ENCODE results near the gene NGFR.

Gene NGFR

DNA sequence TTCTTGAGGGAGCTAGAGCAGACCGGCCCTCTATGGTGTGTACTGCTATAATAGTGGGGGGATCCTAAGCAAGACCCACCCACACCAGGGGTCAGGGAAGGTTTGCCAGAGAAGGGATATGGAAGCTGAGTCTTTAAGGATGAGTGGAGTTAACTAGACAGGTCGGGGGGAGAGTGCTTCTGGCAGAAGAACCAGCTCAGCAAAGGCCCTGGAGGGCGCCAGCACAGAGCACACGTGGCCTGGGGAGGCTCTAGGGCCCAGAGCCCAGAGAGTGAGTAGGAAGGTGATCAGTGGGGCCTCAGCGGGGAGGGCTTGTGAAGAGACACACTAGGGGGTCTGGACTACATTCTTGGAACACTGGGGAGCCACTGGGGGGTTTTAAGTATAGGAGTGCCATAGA lies 21.1 kb downstream of the NGFR start:
- DNase-seq (ENCODE audit: low read depth) = no peak

DNA sequence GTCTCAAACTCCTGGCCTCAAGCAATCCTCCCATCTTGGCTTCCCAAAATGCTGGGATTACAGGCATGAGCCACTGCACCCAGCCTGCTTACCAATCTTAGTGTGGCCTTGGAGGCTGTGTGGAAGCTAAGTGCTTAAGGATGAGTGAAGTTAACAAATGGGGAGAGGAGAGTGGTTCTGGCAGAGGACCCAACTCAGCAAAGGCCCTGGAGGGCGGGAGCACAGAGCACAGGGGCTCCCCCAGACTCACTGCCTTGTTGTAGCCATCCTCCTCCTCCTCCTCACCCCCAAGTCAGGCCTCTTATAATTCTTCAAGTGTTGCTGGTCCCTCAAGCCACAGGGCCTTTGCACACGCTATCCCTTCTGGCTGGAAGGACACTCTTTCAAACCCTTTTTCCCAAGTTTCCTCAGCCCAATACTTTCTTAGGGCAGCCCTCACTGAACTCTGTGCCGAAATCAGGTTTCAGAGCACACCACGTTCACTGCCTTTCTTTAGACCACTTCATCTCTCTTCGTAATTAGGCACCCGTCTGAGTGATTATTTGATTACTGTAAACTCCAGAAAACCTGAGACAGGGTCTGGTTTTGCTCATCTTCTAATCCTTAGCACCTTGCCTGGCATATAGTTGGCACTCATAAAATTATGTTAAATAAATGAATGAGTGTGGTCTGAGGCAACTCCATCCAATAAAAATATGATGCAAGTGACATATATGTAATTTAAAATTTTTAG lies 23.4 kb downstream of the NGFR start:
- no peak for DNase-seq (ENCODE audit: low read depth)

- no peak for DNase-seq (ENCODE audit: low read depth)
These were observed 24.7 kb downstream of the NGFR start for GRCh38 chr17:49519781-49520180.

DNA sequence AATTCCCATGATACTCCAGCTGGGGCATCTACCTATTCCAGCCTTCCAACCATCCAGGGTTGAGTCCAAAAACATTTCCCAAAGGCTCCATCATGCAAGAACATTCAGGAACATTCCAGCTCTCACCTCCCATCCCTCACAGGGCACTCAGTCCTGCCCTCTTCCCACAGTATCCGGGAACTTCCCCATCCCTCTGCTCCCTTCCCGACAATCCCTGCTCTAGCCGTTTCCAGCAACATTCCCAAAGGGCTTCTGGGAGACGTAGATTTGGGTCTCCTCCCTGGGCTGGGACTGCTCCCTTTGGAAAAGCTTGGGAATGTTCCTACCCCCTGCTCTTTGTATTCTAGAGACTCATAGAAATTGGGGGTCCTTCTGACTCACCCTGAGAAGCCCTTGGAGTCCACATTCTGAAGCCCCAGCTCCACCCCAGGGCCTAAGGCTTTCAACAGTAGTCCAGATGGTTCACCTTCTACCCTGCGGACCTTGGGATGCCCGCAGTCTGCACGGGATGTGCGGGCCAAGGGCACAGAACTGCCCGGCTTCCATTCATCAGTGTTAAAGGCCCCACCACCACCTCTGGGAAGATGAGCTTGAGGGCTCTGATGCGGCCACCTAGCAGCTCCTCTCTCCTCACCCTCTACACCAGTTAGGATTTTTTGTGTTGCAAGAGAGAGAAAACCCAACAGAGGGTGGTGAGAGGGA lies 25.4 kb downstream of the NGFR start:
- no peak for DNase-seq (ENCODE audit: low read depth)

GRCh38 chr17:49521088-49521450 lies 26.0 kb downstream of the NGFR start:
- no peak for DNase-seq (ENCODE audit: low read depth)

DNA sequence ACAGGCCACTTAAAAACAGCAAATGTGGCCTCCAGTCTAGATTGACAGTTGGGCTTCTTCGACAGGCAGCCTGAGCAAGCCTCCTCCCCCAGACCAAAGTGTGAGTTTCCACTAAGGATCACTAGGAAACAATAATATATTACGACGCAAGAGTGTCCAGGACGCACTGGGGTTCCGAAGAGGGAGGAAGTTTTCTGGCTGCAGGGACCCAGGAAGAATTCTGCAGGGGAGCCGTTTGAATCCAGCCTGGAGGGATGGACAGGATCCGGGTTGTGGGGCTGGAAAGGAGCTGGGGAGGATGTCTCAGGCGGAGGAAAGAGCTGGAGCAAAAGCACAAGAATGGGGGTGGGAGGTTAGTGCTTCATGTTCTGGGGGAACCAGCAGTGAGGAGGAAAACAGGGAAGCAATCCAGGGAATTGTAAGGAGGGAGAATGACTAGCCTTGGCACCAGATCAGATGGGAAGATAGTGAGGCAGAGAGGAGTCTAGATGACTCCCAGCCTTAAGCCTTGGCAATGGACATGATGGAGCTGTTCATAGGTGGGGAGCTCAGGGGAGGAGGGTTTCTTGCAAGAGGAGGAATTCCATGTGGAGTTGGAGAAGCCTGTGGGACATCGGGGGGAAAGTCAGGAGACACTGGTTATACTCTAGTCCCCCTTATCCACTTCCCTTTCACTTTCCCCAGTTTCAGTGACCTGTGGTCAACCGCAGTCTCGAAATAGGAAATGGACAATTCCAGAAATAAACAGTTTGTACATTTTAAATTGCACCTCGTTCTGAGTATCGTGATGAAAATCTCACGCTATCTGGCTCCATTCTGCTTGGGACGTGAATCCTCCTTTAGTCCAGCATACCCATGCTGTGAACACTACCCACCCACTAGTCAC lies 26.6 kb downstream of the NGFR start:
- DNase-seq (ENCODE audit: low read depth) = no peak

- DNase-seq (ENCODE audit: low read depth) = no peak
These were observed 27.3 kb downstream of the NGFR start for GRCh38 chr17:49522357-49522890.

DNA sequence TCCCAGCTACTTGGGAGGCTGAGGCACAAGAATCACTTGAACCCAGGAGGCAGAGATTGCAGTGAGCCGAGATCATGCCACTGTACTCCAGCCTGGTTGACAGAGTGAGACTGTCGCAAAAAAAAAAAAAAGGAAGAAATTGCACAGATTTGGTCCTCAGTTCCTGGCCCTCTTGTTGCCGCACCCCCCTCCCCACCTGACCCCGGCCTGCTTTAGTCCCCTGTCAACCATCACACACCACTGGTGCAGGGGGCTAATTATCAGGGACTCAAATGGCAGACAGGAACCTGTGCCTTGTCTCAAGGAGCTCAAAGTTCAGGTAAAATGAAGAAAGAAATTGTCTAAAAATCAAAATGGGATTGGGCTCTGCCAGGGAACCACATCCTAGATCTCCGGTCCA lies 28.1 kb downstream of the NGFR start:
- DNase-seq (ENCODE audit: low read depth) = no peak

- DNase-seq (ENCODE audit: low read depth) = no peak
These were observed 28.8 kb downstream of the NGFR start for GRCh38 chr17:49523706-49524472.

DNA sequence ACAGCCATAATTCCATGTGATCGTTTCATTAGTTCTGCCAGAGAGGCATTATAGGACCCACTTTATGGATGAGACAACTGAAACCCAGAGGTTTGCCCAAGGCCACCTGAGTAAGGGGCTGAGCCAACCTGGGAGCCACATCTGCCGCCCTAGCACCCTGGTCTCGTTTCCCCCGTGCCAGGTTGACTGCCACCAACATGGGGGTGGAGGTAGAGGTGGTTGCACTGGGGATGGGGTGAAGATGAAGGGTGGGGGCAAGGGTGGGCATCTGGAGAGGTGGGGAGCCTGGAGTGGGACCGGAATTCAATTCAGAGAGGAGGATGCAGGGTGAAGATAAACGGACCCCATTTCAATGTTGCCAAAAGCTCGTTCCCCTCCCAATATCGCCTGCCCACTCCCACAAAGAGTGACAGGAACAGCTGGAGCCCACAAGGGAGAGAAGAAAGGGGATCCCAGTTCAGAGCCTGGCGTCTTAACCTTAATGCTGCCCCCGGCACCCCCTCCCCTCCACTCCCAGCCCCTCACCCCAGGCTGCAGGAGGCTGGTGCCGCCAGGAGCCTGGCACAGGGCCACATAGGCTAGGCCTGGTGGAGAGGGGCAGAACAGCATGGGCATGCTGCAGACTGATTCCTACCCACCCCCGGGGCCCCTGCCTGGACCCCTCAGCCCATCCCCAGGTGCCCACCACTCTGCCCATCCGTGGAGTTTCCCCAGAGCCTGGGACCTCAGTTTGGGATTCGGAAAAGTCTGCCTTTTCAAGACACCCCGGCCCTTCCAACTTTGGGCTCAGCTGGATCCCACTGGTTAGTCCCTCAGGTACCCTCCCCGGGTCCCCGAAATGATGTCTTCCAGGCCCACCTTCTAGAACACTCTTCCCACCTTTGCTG lies 29.6 kb downstream of the NGFR start:
- no peak for DNase-seq (ENCODE audit: low read depth)

- DNase-seq (ENCODE audit: low read depth) = no peak
These were observed 31.0 kb downstream of the NGFR start for GRCh38 chr17:49525831-49526741.

GRCh38 chr17:49527927-49528651 lies 33.0 kb downstream of the NGFR start:
- DNase-seq (ENCODE audit: low read depth) = no peak

DNA sequence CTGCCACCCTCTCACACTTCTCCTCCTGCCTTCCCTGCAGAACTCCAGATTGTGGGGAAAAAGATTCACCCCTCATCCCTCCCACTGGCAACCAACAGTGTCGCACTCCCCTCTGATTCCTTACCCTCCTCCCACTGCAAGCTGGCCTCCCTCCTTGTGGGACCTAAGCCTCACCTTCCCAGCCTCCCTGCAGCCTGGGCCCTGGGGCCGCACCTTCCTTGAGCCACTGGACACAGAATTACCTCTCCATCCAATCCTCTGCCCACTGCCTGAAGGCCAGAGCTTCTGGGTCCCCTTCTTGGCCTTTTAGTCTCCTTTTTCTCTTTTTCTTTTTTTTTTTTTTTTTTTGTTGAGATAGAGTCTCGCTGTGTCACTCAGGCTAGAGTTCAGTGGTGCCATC lies 33.9 kb downstream of the NGFR start:
- DNase-seq (ENCODE audit: low read depth) = no peak

- no peak for DNase-seq (ENCODE audit: low read depth)
These were observed 35.0 kb downstream of the NGFR start for GRCh38 chr17:49530118-49530517.

DNA sequence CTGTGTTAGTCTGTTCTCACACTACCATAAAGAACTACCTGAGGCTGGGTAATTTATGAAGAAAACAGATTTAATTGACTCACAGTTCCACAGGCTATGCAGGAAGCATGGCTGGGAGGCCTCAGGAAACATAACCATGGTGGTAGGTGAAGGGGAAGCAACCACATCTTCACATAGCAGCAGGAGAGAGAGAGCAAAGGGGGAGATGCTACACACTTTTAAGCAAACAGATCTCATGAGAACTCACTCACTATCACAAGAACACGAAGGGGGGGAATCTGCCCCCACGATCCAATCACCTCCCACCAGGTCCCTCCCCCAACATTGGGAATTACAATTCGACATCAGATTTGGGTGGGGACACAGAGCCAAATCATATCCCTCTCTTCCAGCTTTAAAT lies 48.8 kb downstream of the NGFR start:
- DNase-seq (ENCODE audit: low read depth) = no peak

GRCh38 chr17:49545007-49545660 lies 50.0 kb downstream of the NGFR start:
- no peak for DNase-seq (ENCODE audit: low read depth)

- DNase-seq (ENCODE audit: low read depth) = no peak
These were observed 50.9 kb downstream of the NGFR start for GRCh38 chr17:49545806-49546545.

All from stromal cell of bone marrow (primary cell).